ENCODE measurements around the gene SPEM3.
"Not testable (repeated sequence)": the region's sequence is repeated elsewhere in the genome, so short reads cannot be mapped to it uniquely, and the experiment has no call there.

DNA sequence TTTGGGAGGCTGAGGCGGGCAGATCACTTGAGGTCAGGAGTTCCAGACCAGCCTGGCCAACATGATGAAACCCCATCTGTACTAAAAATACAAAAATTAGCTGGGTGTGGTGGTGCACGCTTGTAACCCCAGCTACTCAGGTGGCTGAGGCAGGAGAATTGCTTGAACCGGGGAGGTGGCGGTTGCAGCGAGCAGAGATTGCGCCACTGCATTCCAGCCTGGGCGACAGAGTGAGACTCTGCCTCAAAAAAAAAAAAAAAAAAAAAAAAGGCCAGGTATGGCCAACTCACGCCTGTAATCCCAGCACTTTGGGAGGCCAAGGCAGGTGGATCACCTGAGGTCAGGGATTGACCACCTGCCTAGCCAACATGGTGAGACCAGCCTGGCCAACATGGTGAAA lies 46.1 kb downstream of the SPEM3 start:
- TF ChIP-seq ZNF274 (IDR thresholded peaks at IDR 0.05; ENCODE audit: low read depth, low read length); SUZ12 (IDR thresholded peaks at IDR 0.05; ENCODE audit: extremely low read depth, insufficient read depth, insufficient read length): not testable (repeated sequence)

All from NT2/D1 (cell line).